ENCODE results near the gene TAAR9.
A peak's percentile ranks its signal among the peaks of the same experiment; 100 is the strongest.
"Not testable (repeated sequence)": the region's sequence is repeated elsewhere in the genome, so short reads cannot be mapped to it uniquely, and the experiment has no call there.

The TAAR9 gene

DNA sequence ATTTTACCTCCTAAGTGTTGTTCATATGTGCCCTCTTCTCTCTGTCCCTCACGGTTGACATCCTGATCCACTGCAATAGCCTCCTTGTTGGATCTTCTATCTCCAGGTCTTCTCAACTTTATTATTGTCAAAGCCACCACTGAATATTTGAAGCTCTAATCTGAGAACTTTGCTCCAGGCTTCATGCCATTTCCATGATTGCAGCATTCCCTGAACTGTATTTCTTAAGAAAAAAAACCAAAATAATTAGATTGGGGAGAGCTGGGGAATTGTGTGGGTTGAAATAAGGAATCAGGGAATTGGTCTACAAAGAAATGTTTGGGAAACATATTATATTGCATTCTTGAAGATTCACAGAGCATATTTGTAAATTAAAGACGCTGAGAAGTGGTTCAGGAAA is 22.7 kb upstream of the TAAR9 start:
- no peak for DNase-seq (ENCODE audit: low spot score)

DNA sequence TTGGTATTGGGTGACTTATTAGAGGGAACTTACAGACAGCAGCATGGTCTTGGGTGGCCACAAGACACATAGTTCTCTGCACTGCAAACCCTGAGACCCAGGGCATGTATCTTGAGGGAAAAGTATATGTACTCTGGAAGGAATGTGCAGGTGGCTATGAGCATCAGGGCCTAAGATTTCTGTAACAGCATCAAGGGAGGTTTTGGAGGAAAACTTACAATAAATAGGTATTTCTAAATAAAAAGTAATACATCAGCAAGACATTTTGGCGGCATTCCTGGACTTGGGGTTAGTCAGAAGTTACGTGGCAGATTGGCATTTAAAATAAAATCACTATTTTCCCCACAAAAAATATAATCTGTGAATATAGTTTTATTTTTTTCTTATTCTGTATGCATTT is 17.1 kb upstream of the TAAR9 start:
- no peak for DNase-seq (ENCODE audit: low spot score)

DNA sequence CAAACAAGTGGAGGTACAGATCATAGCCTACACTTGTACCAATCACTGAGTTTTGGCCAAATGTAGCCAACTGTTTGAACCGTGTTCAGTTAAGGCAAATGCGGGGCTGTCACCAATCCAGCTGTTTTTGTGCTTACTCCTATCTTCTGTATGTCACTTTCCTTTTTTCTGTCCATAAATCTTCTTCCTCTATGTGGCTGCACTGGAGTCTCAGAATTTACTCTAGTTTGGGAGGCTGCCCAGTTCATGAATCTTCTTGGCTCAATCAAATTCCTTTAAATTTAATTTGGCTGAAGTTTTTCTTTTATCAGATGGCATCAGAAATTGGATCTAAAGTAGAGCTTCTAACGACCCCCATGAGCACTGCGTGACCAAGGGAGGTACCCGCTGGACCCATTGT is 13.4 kb upstream of the TAAR9 start:
- no peak for DNase-seq (ENCODE audit: low spot score)

DNA sequence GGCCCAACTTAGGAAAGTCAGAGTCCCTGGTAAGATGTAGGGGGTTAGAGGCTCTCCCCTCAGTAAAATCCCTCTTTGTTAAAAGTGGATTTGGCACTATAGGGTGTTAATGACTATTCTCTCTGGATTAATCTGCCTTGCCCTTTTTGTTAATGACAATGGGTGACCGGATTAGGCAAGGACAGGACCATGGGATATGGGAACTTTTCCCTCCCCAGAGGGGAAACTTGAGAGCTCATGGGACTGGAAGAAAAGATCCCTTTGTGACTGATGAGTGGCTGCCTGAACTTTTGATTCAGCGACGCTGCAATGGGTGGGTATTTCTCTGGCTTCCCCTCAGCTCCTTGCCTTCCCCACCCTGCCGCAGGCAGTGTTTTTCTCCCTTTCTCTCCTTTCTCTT is 12.2 kb upstream of the TAAR9 start:
- DNase-seq (ENCODE audit: low spot score) = no peak

DNA sequence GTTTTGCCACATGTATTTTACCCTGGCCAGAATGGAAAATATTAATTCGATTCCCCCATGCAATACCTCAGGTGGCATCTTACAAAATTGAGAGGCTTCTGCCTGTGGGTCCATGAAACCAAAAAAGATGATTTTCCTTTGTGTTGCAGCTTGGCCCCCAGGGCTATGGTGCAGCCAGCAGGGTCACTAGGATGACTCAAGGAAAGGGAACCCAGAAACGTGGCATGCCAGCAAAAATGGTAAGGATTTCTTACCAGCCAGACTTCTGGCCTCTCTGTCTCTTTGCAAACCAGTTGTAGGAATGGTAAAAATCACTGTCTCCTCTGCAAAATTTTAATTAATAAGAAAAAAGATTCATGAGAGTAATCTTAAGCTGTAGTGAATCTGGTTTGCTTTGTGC is 11.6 kb upstream of the TAAR9 start:
- DNase-seq (ENCODE audit: low spot score) = no peak

DNA sequence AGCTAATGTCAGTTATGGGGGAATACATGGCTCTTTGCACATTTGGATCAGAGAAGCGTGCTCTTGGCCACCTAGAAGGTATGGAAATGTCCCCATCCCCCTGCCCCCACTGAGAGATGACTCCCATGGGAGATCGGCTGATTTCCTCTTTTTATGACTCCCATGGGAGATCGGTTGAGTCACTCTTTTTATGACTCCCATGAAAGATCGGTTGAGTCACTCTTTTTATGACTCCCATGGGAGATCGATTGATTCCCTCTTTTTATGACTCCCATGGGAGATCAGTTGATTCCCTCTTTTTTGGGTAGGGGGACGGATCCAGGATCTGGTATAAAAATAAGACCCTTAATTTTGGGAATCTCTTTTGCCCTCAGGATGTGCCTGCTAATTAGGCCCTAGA is 10.3 kb upstream of the TAAR9 start:
- peak; percentile 18 for DNase-seq (ENCODE audit: low spot score)

DNA sequence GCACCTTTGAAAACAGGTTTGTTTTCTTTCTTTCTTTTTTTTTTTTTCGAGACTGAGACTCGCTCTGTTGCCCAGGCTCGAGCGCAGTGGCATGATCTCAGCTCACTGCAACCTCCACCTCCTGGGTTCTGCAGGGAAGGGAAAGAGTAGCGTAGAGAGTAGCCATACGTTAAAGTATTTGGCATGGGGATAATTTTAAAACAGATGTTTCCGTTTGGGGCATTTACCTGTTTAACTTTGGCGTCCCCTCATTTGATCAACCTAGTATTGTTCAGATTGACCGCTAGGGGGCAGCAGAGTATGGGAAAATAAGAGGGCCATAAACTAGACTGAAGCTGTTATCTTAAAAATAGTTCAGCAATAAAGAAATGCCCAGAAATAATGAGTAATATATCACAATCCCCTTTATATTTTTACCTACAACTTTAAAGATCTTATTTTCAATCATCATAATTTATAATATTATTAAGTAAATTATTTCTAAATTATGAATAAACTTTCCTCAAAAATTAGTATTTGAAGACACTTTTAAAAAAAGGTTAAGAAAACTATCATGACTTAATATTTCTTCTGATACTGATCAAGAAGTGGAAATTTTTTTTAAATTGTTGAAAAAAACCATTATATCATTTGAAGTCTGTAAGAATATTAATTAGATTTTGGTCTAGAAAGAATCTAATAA is 7.6 kb upstream of the TAAR9 start:
- DNase-seq (ENCODE audit: low spot score) = no peak

DNA sequence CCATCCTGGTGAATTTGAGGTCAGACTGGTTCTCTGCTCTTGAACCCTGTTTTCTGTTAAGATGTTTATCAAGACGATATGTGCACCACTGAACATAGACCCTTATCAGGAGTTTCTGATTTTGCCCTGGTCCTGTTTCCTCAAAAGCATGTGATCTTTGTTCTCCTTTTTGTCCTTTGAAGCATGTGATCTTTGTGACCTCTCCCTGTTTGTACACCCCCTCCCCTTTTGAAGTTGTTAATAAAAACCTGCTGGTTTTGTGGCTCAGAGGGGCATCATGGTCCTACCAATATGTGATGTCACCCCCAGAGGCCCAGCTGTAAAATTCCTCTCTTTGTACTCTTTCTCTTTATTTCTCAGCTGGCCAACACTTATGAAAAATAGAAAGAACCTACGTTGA is 3.5 kb upstream of the TAAR9 start:
- not testable (repeated sequence) for DNase-seq (ENCODE audit: low spot score)

DNA sequence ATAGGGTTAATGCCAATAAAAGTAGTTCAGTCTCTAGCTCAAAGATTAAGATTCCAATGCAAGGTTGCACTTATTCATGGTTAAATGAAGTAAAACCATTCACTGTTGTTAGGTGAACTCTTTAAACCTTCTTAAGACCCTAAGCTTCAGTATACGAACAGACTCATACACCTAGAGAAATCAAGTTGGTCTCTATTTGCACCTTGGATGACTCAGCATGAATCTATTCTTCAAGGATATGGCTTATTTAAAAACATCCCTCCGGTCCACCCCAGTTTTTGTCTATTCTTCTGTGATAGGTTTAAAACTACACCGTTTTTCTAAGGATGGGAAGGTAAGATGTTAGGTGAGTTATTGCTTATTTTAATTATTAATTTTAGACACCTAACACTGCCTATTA is 932 bp upstream of the TAAR9 start:
- DNase-seq (ENCODE audit: low spot score) = no peak

DNA sequence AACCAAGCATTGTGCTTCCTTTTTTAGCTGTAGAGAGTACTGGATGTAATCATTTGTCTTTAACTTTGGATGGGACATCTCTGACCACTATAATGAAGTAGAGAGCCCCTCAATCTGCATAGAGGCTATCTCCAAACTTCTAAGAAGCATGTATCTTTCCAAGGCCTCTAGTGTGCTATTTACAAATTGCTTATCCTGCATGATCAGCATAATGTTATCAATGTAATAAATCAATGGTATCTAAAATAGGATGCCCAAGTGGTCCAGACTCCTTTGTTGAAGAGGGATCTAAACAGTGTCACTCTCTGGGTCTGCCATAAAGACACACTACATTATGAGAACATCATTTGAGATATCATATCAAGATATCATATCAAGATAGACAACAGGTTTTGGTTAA is 6.7 kb downstream of the TAAR9 start:
- DNase-seq (ENCODE audit: low spot score) = no peak

DNA sequence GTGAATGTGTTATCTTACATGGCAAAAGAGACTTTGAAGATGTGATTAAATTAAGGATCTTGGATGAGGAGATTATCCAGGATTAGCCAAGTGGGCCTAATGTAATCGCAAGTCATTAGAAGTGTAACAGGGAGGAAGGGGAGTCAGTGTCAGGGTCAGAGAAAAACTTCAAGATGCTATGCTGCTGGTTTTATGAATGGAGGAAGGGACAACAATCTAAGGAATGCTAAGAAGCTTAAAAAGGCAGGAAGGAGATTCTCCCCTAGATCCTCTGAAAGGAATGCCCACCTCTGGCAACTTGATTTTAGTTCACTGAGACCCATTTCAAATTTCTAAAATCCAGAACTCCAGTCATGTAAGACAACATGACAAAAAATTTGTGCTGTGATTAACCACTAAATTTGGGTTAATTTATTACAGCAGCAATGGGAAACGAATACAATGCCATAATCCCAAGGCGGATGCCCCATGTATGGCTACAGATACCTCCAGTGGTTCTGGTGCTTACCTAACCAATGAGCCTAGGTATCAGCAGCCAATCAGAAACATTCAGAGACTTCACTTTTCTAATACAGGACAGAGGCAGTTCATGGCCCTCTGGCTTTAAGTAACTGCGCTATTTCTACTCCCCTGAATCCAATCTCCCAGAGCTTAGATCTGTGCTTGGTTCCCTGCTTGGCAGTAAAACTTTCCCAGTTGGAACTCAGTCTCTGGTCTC is 10.8 kb downstream of the TAAR9 start:
- no peak for DNase-seq (ENCODE audit: low spot score)

DNA sequence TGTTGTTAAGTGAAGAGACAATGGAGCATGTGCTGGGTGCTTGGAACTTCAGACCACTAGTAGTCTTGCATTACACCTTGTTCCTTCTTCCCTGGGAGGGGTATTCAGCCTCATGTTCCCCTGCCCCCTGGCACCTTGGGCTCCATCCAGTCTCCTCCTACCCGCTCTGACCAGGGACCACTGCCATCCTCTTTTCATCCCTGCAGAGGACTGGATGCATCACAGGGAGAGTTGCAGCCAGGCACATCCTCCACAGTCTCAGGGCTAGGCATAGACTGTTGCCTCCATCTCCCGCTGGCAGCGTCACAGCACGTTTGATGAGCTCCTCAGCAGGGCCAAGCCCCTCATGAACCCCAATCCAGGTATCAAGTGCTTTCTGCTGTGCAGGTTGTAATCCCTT is 13.1 kb downstream of the TAAR9 start:
- no peak for DNase-seq (ENCODE audit: low spot score)

DNA sequence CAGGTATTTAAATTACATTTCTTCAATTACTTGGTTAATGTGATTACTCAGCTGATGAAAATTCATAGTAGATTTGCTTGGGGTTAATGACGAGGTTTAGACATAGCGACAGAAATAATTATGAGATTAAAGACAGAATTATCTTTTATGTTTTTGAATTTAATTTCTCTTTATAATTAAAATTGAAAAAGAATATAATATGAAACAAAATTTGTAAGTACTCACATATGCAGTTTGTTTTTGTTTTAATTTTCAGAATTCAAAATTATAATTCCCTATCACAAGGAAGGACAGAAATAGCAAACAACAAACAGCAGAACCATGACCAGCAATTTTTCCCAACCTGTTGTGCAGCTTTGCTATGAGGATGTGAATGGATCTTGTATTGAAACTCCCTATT is 14.3 kb downstream of the TAAR9 start, which contains the start of gene TAAR8:
TAAR8 (plus strand) TSS at position 301 of the 400 bp plus-strand sequence; CDS start at position 322, 21 bp downstream.
- DNase-seq (ENCODE audit: low spot score) = no peak

DNA sequence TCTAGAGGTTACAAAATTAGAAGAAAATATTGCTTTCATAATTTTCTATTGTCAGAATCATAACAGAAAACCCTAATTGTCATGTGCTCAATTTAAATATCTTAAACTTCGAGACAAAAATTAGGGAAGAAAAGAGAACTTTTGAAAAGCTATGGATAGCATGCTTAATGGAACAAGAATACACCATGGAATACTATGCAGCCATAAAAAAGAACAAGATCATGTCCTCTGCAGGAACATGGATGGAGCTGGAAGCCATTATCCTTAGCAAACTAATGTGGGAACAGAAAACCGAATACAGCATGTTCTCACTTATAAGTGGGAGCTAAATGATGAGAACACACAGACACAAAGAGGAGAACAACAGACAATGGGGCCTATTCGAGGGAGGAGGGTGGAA is 22.0 kb downstream of the TAAR9 start:
- not testable (repeated sequence) for DNase-seq (ENCODE audit: low spot score)

DNA sequence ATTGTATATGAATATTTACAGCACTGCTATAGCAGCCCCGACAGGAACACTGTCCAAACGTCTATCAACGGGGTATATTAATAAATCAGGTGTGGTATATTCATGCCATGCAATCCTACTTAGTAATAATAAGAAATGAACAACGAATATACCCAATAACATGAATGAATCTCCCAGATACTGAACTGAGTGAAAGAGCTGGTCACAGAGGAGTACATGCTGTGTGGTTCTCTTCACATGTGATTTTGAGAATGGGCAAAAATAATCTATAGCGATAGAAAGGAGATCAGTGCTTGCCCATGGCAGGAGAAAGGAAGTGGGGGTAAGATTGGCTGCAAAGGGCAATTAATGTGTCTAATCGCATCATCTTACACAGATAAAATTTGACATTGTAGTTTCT is 28.3 kb downstream of the TAAR9 start:
- no peak for DNase-seq (ENCODE audit: low spot score)

DNA sequence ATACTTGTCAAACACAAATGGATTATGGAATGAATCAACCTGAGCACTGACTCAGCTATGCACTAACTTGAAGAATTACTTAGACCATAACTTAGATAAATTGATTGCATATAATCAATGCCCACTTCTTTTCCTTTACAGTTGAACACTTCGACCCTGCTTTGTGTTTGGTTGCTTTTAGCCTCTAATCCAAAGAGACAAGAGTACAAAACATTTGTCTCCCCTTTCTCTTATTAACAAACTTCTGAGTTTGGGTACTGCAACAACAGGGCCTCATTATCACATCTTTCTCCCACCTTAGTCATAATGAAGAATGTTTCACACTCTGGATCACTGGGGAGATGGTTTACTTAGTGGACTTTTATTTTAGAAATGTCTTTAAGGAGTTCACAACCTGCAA is 29.5 kb downstream of the TAAR9 start:
- DNase-seq (ENCODE audit: low spot score) = no peak

DNA sequence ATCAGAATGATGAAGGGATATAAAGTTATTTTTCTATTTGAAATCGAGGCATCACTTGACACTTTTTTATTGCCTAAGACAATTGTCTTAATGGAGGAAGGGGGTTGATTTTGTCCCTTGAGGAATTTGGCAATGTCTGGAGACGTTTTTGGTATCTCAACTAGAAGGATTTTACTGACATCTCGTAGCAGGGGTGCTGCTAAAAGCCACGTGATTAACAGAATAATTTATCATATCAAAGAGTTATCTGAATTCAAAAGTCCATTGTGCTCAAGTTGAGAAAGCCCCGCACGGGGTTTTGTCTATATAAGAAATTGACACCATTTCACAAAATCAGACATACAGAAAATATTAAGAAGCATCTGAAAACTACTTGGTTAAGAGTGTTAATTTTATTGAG is 30.5 kb downstream of the TAAR9 start:
- no peak for DNase-seq (ENCODE audit: low spot score)

DNA sequence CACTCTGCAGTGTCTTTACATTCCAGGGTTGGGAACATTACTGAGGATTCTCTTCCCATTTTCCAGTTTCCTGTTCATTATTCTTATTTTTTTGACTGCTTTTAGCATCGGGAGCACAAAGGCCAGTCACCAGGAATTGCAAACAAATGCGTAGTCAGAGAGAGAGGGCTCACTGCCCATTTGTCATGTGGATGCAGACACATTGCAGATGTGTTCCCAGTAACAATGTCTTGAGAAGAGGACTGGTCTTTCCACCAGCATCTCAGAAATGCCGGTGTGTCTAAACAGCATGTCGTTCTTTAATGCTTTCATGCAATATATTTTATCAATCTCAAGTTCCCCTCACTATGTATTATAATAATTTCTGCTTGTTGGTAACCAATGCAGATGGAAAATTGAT is 31.1 kb downstream of the TAAR9 start:
- DNase-seq (ENCODE audit: low spot score) = no peak

DNA sequence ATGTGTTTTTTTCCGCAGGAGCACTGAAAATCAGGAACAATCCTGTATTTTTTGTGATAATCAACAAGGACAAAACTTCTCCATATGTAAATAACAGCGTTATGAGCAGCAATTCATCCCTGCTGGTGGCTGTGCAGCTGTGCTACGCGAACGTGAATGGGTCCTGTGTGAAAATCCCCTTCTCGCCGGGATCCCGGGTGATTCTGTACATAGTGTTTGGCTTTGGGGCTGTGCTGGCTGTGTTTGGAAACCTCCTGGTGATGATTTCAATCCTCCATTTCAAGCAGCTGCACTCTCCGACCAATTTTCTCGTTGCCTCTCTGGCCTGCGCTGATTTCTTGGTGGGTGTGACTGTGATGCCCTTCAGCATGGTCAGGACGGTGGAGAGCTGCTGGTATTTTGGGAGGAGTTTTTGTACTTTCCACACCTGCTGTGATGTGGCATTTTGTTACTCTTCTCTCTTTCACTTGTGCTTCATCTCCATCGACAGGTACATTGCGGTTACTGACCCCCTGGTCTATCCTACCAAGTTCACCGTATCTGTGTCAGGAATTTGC is 32.2 kb downstream of the TAAR9 start, which contains the start of gene TAAR6:
TAAR6 (plus strand) TSS at position 102 of the 557 bp plus-strand sequence; CDS start at position 102, 0 bp downstream.
- DNase-seq (ENCODE audit: low spot score) = no peak

DNA sequence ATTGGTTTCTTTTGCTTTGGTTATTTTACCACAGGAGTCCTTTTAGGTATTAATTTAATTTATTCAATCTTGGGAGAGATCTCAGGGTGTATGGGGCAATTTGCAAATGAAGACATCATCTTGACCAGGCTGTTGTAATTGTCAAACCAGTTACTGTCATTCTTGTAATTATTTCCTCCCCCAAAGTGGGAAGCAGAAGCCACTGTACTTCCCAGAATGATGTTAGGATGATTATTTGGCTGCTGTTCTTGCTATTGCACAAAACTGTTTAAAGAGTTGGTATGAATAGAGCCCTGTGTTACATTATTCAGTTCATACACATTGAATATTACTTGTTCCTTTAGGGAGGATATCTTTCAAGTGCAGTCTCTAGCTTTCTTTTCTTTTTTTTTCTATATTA is 33.7 kb downstream of the TAAR9 start:
- DNase-seq (ENCODE audit: low spot score) = no peak

DNA sequence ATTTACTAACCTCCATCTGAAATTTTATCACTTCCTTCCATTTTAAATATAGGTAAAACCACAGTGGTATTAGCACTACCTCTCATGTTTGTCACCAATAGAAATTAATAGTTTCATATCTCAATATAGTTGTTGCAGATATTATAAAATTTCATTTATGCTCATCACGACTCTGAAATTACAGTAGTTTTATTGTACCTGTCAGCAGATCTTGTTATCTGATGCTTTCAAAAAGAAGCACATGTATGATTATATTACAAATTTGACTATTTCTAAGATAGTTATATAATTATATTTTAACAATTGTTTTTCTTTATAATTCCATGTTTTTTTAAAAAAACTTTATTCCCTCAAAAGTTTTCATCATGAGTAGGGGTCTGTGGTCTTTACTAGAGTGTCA is 46.6 kb downstream of the TAAR9 start:
- DNase-seq (ENCODE audit: low spot score) = no peak

DNA sequence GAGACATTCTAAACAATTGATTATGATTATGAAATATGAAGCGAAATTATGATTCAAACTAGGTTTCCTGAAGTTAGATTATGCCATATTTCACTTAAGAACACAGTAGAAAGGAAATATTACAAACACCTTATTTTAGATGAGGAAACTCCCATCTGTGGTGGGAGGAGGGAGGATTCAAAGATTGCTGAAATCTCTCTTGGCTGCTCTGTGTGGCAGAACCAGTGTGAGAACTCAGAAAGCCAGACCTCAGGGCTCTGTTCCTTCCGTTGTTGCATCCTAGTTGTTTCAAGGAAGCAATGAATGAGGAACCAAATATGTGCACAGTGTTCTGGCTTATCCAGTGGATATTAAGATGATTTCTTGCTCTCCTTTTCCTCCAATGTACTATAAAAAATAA is 49.3 kb downstream of the TAAR9 start:
- no peak for DNase-seq (ENCODE audit: low spot score)
